Endothelial cell of umbilical vein (primary cell): ENCODE results near the gene C1orf52.

Experiments used
- EZH2 ChIP-seq: IDR thresholded peaks from 2 replicates; pipeline ENCODE4 v1.6.1; 2012; ENCODE audit warnings: borderline replicate concordance, low read depth, mild to moderate bottlenecking, moderate library complexity, low read length, inconsistent platforms; ENCODE audit not compliant: severe bottlenecking
- GATA2 ChIP-seq: IDR thresholded peaks from 2 replicates; pipeline ENCODE4 v1.7.0; 2011; ENCODE audit warnings: low read depth, mild to moderate bottlenecking, moderate library complexity, mixed read lengths, low read length; ENCODE audit not compliant: insufficient read length, insufficient read depth
- MYC ChIP-seq: IDR thresholded peaks from one replicate; pipeline ENCODE4 v1.6.1; 2011; ENCODE audit warnings: mild to moderate bottlenecking, low read depth, low read length
- POLR2A ChIP-seq: IDR thresholded peaks from 2 replicates; pipeline ENCODE4 v1.6.1; 2012; ENCODE audit warnings: low read depth, mild to moderate bottlenecking, control low read depth, low read length
- POLR2AphosphoS5 ChIP-seq: IDR thresholded peaks from 2 replicates; pipeline ENCODE4 v1.6.1; 2012; ENCODE audit warnings: low read depth, mild to moderate bottlenecking, control low read depth, low read length, moderate library complexity; ENCODE audit not compliant: insufficient read depth
- TF ChIP-seq, protein P1 (sequence below), 2 donors: IDR thresholded peaks; 1 replicate in 1 of 2; 2 replicates in 1 of 2; pipeline ENCODE4 v1.5.1; 2011; ENCODE audit warnings: low read length in 2 of 2, mild to moderate bottlenecking in 2 of 2, moderate library complexity in 2 of 2, control low read depth in 1 of 2, inconsistent platforms in 1 of 2, low read depth in 1 of 2; ENCODE audit not compliant: insufficient read depth in 1 of 2; ENCODE audit errors: extremely low read depth in 1 of 2
- TF ChIP-seq, protein P2 (sequence below): IDR thresholded peaks from 2 replicates; pipeline ENCODE4 v1.6.1; 2011; ENCODE audit not compliant: insufficient read depth, insufficient read length

DNA sequence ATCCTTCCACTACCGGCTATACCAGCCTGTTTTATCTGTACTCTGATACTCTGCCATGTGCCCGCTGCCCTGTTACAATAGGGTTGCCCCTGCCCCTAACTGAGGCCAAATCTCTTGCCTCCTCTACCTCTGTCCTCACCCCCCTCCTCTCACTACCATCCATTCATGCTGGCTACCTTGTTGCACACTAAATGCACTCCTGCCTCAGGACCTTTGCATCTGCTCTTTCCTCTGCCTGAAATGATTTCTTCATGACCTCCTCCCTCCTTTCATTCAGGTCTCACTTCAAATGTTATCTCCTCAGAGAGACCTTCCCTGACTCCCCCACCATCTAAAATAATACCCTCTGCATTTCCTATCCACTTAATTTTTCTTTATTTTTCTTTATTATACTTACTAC lies 51.0 kb downstream of the C1orf52 start:
- TF ChIP-seq POLR2AphosphoS5 (no peak), POLR2A (no peak), MYC (no peak), GATA2 (no peak), EZH2 (no peak)
- TF ChIP-seq, protein P1, sequence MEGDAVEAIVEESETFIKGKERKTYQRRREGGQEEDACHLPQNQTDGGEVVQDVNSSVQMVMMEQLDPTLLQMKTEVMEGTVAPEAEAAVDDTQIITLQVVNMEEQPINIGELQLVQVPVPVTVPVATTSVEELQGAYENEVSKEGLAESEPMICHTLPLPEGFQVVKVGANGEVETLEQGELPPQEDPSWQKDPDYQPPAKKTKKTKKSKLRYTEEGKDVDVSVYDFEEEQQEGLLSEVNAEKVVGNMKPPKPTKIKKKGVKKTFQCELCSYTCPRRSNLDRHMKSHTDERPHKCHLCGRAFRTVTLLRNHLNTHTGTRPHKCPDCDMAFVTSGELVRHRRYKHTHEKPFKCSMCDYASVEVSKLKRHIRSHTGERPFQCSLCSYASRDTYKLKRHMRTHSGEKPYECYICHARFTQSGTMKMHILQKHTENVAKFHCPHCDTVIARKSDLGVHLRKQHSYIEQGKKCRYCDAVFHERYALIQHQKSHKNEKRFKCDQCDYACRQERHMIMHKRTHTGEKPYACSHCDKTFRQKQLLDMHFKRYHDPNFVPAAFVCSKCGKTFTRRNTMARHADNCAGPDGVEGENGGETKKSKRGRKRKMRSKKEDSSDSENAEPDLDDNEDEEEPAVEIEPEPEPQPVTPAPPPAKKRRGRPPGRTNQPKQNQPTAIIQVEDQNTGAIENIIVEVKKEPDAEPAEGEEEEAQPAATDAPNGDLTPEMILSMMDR (IDR thresholded peaks at IDR 0.05; ENCODE audit: extremely low read depth in 1 of 2, insufficient read depth in 1 of 2, low read depth in 1 of 2, low read length in 2 of 2), result no peak
- TF ChIP-seq, protein P2, sequence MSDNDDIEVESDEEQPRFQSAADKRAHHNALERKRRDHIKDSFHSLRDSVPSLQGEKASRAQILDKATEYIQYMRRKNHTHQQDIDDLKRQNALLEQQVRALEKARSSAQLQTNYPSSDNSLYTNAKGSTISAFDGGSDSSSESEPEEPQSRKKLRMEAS, result no peak
